Stomach smooth muscle (tissue), 2 donors: ENCODE results near the gene KRT79.

Experiments used
- H3K27ac ChIP-seq: one replicate; pipeline ENCODE4 v1.7.0; 2013; ENCODE audit warnings: mild to moderate bottlenecking, low read length, inconsistent platforms
- H3K27me3 ChIP-seq, 2 donors: one replicate each; pipeline ENCODE4 v1.7.0; 2013; ENCODE audit warnings: low read length in 2 of 2; ENCODE audit not compliant: insufficient read depth in 2 of 2, control insufficient read depth in 1 of 2
- H3K36me3 ChIP-seq, 2 donors: one replicate each; pipeline ENCODE4 v1.7.0; 2013; ENCODE audit warnings: low read length in 2 of 2; ENCODE audit not compliant: control insufficient read depth in 2 of 2, insufficient read depth in 2 of 2
- H3K4me1 ChIP-seq: one replicate; pipeline ENCODE4 v1.7.0; 2013; ENCODE audit warnings: low read length; ENCODE audit not compliant: control insufficient read depth, insufficient read depth
- H3K4me3 ChIP-seq, 2 donors: one replicate each; pipeline ENCODE4 v1.7.0; 2013; ENCODE audit warnings: low read length in 2 of 2
- H3K9ac ChIP-seq, 2 donors: one replicate each; pipeline ENCODE4 v1.7.0; 2013; ENCODE audit warnings: low read length in 2 of 2, mild to moderate bottlenecking in 1 of 2
- H3K9me3 ChIP-seq, 2 donors: one replicate each; pipeline ENCODE4 v1.7.0; 2013; ENCODE audit warnings: low read length in 2 of 2; ENCODE audit not compliant: control insufficient read depth in 2 of 2
- donor health status: healthy.
- donor health status: Pancreatic carcinoma.

KRT79 gene

DNA sequence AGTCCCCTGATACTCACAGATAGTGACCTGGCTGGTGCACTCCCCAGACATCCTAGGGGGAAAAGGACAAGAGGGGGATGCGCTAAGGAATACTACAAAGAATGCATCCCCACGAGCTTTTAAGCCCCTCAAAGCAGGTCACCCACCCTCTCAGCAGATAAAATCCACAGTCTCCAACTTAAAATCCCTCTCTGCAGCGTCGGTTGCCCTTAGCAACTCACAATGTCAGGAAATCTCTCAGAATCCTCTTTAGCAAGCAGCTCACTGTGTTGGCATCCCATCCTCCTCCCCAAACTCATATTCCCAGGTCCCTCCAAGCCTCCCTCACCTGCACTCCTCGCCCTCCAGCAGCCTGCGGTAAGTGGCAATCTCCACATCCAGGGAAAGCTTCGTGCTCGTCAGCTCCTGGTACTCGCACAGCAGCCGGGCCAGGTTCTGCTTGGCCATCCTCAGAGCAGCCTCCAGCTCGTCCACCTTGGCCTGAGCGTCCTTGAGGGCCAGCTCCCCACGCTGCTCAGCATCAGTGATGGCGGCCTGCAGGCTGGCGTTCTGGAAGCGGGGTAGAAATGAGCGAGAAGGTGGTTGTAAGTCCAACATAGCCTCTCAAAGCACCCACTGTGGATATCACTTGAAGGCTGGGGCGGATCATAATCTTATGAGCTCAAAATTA, 5.5 kb upstream of the KRT79 start:
- H3K27ac ChIP-seq, result no peak overlapping the region
- H3K27me3 ChIP-seq, result peaks cover 0 to 17% of the 10 kb centered on the region in 2 donors
- H3K9ac ChIP-seq, result no peak overlapping the region
- no peak overlapping the region for H3K4me3 ChIP-seq
- no peaks in the 10 kb centered on the region for H3K36me3 ChIP-seq
- no peaks in the 10 kb centered on the region for H3K4me1 ChIP-seq
- H3K9me3 ChIP-seq, result no peaks in the 10 kb centered on the region

DNA sequence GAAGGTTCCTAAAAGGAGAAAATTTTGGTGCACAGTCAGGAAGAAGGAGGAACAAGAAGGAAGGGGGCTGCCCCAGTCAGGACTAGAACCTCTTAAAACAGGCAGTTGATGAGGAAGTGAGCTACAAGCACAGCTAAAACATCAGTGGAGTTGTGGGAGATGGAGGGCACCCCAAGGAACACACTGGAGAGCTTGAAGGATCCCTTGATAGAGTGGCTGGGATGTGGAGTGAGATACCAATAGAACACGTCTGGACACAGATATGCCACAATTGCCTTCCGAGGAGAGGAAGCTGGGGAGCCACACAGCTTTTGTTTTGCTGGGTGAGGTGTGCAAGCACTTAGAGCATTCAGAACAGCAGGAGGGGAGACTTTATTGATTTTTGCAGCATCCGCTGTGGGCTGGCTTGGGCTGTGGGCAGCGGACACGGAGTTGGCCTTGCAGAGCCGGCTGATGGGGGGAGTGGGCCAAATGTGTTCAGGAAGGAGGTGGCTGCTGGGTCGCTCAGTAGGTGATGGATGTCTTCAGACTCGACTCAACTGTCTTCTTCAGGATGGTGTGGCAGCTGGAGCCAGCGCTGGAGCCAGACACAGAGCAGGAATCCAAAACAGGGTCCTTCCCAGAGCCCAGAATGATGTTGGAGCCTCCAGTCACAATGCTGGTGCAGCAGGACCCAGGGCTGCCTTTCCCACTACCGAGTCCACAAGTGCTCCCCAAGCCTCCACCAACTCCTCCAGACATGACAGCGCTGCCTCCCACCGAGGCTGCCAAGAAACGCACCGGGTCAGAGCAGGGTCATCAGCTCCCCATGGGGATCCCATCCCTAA, 4.7 kb upstream of the KRT79 start:
- Histone ChIP-seq H3K9me3 (no peaks in the 10 kb centered on the region), H3K27me3 (peaks cover 0 to 17% of the 10 kb centered on the region in 2 donors), H3K4me3 (no peak overlapping the region), H3K27ac (no peak overlapping the region), H3K36me3 (no peaks in the 10 kb centered on the region), H3K9ac (no peak overlapping the region), H3K4me1 (no peaks in the 10 kb centered on the region)

DNA sequence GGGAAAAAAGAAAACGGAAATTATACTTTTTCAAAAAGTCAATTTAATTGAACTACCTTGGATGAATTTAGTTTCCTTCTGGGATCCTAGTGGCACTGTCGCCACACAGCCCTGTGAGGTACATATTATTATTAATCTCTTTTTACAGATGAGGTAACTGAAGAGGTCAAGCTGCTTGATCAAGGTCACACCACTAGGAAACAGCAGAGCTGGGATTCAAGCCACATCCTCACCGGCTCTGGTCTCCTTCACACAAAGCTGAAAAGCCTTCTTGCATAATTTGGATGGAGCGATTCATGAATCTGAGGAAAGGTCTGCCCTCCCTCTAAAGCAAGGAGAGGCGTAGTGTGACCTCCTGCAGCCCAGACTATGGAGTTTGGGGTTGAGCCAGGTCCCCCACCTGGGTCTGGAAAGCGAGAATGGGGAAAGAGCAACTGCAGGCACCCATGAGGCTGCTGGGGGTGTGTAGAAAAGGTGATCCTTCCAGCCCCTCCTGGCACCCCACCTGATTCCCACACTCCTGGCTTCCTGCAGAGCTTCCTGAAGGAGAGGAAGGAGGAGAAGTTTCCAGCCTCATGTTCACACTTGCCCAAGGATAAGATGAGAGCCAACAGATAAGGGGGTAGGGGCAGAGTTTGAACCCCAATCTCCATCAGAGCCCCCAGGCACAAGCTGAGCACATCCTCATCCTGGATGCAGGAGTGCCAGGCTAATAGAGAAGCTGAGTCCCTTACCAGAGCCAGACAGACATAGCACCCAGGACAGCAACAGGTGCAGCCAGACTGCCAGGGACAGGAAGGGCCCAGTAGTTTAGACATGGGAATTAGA, 3.9 kb upstream of the KRT79 start:
- H3K4me1 ChIP-seq, result no peaks in the 10 kb centered on the region
- H3K4me3 ChIP-seq, result no peak overlapping the region
- peaks cover 0 to 17% of the 10 kb centered on the region in 2 donors for H3K27me3 ChIP-seq
- H3K27ac ChIP-seq, result no peak overlapping the region
- H3K36me3 ChIP-seq, result no peaks in the 10 kb centered on the region
- no peaks in the 10 kb centered on the region for H3K9me3 ChIP-seq
- no peak overlapping the region for H3K9ac ChIP-seq

DNA sequence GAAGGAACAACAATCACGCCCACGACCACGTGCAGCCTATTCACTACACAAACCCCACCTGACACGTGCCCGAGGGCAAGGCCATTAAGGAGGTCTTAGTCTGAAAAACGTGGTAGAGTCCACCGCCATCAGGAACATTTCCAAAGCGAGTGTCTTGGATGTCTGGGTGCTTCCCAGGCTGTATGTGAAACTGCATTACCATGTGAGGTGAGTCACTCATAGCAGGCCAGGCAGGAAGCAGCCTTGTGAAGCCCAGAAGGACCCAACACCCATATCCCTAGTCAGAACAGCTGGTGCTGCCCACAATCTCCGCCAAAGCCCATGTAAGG, 3.3 kb upstream of the KRT79 start:
- H3K4me1 ChIP-seq, result no peaks in the 10 kb centered on the region
- H3K27me3 ChIP-seq, result peaks cover 0 to 17% of the 10 kb centered on the region in 2 donors
- no peaks in the 10 kb centered on the region for H3K36me3 ChIP-seq
- H3K4me3 ChIP-seq, result no peak overlapping the region
- no peak overlapping the region for H3K27ac ChIP-seq
- no peaks in the 10 kb centered on the region for H3K9me3 ChIP-seq
- H3K9ac ChIP-seq, result no peak overlapping the region

DNA sequence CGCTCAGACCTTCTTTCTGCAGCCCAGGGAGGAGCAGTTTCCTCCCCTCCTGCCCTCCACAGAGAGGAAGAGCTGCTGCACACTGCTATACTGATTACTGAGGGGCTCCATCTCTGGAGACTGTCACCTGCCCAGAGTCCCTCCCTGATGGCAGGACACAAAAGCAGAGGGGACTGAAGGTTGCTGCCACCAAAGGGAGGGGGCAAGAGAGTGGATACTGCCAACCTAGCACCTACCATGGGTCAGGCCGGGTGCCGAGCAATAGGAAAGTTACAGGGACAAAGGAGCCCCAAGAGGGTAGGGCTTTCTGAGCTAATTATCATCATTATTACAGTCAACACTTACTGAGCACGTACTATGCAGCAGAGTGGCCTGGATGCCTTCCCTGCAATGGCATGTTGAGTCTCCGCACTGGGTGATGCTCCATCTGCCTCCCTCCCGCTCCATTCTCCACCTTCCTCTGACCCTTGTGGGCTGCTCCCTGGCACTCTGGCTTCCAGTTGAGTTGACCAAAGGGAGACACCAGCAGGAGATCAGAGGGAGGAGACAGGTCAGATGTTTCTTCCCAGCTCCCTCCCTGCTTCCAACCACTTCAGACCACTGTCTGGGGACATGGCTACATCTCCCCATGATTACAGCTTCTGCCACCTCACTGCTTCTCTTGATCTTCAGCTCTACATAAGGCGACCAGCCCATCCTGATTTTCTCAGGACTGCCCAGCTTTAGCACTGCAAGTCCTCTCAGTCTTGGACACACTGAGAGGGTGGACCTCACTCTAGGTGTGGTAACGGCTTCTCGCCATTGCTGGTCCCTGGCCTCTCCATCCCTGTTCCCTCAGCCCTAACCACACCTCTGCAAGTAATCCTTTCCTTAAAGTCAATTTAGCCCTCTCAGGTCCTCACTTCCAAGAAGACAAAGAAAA, 2.6 kb upstream of the KRT79 start:
- H3K27ac ChIP-seq, result no peak overlapping the region
- no peaks in the 10 kb centered on the region for H3K9me3 ChIP-seq
- H3K36me3 ChIP-seq, result no peaks in the 10 kb centered on the region
- no peak overlapping the region for H3K4me3 ChIP-seq
- H3K27me3 ChIP-seq, result peaks cover 0 to 17% of the 10 kb centered on the region in 2 donors
- no peaks in the 10 kb centered on the region for H3K4me1 ChIP-seq
- H3K9ac ChIP-seq, result no peak overlapping the region

DNA sequence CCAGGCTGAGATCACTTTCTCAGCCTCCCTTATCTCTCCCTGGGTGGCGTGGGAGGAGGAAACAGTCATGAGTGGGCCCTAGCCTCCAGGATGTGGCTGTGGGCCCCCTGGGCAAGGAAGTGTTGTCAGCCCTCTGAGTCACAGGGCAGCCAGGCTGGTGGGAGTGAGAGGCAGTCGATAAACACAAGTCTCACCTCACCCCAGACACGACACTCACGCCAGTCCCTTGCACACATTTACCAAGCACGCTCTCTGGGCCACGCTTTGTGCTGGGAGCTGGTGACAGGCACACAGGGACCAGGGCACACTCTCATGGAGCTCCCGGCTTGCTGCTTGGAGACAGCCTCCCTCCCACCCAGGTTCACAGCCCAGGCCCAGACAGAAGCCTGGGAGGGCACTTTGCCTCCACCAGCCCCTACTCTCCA, 1.9 kb upstream of the KRT79 start:
- peaks cover 0 to 17% of the 10 kb centered on the region in 2 donors for H3K27me3 ChIP-seq
- no peak overlapping the region for H3K9ac ChIP-seq
- H3K27ac ChIP-seq, result no peak overlapping the region
- no peak overlapping the region for H3K4me3 ChIP-seq
- H3K9me3 ChIP-seq, result no peaks in the 10 kb centered on the region
- H3K36me3 ChIP-seq, result no peaks in the 10 kb centered on the region
- no peaks in the 10 kb centered on the region for H3K4me1 ChIP-seq

DNA sequence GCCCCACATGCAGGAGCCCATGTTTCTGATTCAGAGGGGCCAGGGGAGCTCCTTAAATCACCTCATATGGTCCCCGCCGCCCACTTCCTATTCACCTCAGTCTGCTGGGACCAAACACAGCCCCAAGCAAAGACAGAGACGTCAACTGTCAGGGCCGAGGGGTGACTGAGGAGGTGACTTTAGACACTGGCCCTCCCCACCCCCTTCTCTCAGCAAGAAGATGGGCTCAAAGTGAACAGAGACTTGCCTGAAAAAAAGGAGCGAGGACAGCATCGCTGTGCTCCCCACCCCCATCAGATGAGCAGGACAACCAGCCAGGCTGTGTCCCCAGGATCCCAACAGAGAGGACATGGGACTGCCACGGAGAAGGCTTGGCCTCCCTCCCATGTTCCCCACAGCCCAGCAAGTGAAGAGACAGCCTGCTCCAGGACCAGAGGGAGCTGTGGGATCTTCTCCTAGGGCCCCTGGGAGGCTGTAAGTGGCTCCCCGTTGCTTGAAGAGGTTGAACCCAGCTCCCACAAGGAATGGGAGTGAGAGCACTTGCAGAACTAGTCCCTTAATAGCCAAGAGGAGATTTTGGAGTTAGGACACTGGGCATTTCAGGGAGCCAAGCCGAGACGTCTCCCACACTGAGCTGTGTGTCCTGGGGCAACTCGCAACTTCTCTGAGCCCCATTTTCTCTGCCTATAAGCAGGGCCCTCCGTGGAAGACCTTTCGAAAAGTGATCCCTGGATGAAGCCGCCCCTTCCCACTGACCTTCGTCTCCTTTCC, 1.3 kb upstream of the KRT79 start:
- Histone ChIP-seq H3K27ac (no peak overlapping the region), H3K4me3 (no peak overlapping the region), H3K27me3 (peaks cover 0 to 15% of the 10 kb centered on the region in 2 donors), H3K9ac (no peak overlapping the region), H3K36me3 (no peaks in the 10 kb centered on the region), H3K4me1 (no peaks in the 10 kb centered on the region), H3K9me3 (no peaks in the 10 kb centered on the region)

DNA sequence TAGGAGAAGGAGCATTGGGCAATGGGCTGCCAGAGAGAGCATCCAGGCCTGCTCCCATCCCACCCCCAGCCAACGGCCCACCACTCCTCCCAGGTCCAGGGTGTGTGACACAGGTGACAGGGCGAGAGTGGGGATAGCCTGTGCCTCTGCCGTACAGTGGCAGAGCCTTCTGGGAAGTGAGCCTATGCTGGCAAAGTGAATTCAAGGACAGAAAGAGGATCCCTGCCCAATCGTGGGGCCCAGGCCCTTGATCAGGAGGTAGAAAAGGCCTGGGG, 553 bp upstream of the KRT79 start:
- Histone ChIP-seq H3K4me3 (no peak overlapping the region), H3K9ac (no peak overlapping the region), H3K4me1 (no peaks in the 10 kb centered on the region), H3K27me3 (peaks cover 0 to 15% of the 10 kb centered on the region in 2 donors), H3K9me3 (no peaks in the 10 kb centered on the region), H3K27ac (no peak overlapping the region), H3K36me3 (no peaks in the 10 kb centered on the region)

DNA sequence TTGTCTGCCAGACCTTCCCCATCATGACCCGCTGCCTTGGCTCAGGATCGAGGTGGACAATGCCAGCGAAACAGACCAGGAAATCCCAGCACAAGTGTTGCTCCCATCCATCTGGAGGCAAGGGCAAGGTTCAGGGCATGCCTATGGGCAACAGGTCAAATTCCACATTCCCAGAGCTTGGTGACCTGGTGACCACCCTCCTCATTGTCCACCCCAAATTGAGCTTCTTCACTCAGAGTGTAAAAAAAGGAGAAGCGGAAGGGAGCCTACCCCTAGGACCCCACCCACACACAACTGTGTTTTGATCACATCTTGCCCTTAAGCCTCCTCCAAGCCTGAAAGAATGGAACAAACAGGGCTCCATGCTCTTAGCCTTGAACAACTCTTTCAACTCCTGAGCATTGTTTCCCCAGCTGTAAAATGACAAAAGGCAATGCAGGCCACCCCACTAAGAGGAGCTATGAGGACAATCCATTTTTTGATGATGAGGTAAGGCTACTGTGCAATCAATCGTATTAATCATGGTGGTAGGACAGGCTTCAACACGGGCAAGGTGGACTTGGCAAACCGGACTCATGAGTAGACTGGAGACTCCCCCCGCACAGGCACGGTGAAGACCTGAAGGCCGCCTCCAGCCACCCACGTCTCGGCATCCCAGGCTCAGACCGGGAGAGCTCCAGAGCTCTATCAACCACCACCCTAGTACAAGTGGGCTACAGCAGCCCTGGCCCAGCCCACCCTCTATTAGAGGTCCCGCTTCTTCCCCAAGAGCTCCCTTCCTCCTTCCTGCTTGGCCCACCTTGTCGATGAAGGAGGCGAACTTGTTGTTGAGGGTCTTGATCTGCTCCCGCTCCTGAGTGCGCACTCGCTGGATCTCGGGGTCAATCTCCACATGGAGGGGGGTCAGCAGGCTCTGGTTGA, 866 bp downstream of the KRT79 start:
- H3K27ac ChIP-seq, result no peak overlapping the region
- no peaks in the 10 kb centered on the region for H3K4me1 ChIP-seq
- H3K9me3 ChIP-seq, result no peaks in the 10 kb centered on the region
- H3K9ac ChIP-seq, result no peak overlapping the region
- no peak overlapping the region for H3K4me3 ChIP-seq
- H3K36me3 ChIP-seq, result no peaks in the 10 kb centered on the region
- peaks cover 0 to 15% of the 10 kb centered on the region in 2 donors for H3K27me3 ChIP-seq
